Liver (tissue), 3 donors: ENCODE results near the gene DMD.

Experiments used
- ATF3 ChIP-seq: IDR thresholded peaks from 2 replicates; pipeline ENCODE4 v1.6.1; 2016; ENCODE audit warnings: antibody characterized with exemption
- CTCF ChIP-seq: fragments of 150-350 bp; IDR thresholded peaks from 2 replicates; pipeline ENCODE4 v1.5.1; 2017; ENCODE audit warnings: improper control_type of control experiment, low read depth, low read length; ENCODE audit not compliant: missing input control
- EGR1 ChIP-seq, 2 donors: IDR thresholded peaks; 2 replicates each; pipeline ENCODE4 v1.6.1; 2016 to 2018; ENCODE audit warnings: antibody characterized with exemption in 2 of 2, low read depth in 2 of 2
- HNF4G ChIP-seq: IDR thresholded peaks from 2 replicates; pipeline ENCODE4 v1.6.1; 2016; ENCODE audit warnings: antibody characterized with exemption
- JUND ChIP-seq, 2 donors: IDR thresholded peaks; 2 replicates each; pipeline ENCODE4 v1.6.1; 2016; ENCODE audit warnings: antibody characterized with exemption in 2 of 2
- MAX ChIP-seq: IDR thresholded peaks from 2 replicates; pipeline ENCODE4 v1.6.1; 2016; ENCODE audit warnings: antibody characterized with exemption
- RAD21 ChIP-seq, 2 donors: IDR thresholded peaks; 2 replicates each; pipeline ENCODE4 v1.6.1; 2016; ENCODE audit warnings: antibody characterized with exemption in 2 of 2, mild to moderate bottlenecking in 2 of 2
- REST ChIP-seq: IDR thresholded peaks from 2 replicates; pipeline ENCODE4 v1.6.1; 2016; ENCODE audit warnings: antibody characterized with exemption, mild to moderate bottlenecking
- RXRA ChIP-seq, 2 donors: IDR thresholded peaks; 2 replicates each; pipeline ENCODE4 v1.6.1; 2017 to 2018; ENCODE audit warnings: antibody characterized with exemption in 2 of 2, mild to moderate bottlenecking in 1 of 2
- TAF1 ChIP-seq: conservative IDR thresholded peaks from 2 replicates; pipeline ENCODE4 v1.6.1; 2016; ENCODE audit warnings: antibody characterized with exemption, mild to moderate bottlenecking
- donor health status: healthy.
- donor health status: healthy.

GRCh38 chrX:33207056-33207455 is 4.3 kb downstream of the DMD start:
- no peak for TF ChIP-seq CTCF
- TF ChIP-seq HNF4G = no peak
- TF ChIP-seq TAF1 = no peak
- no peak for TF ChIP-seq JUND (IDR thresholded peaks at IDR 0.05)
- TF ChIP-seq RXRA (IDR thresholded peaks at IDR 0.05) = no peak
- no peak for TF ChIP-seq ATF3
- no peak for TF ChIP-seq REST
- no peak for TF ChIP-seq MAX
- TF ChIP-seq RAD21 (IDR thresholded peaks at IDR 0.05) = no peak
- no peak for TF ChIP-seq EGR1 (IDR thresholded peaks at IDR 0.05; ENCODE audit: low read depth in 2 of 2)
